ENCODE results near the gene THOC7.

Gene THOC7

DNA sequence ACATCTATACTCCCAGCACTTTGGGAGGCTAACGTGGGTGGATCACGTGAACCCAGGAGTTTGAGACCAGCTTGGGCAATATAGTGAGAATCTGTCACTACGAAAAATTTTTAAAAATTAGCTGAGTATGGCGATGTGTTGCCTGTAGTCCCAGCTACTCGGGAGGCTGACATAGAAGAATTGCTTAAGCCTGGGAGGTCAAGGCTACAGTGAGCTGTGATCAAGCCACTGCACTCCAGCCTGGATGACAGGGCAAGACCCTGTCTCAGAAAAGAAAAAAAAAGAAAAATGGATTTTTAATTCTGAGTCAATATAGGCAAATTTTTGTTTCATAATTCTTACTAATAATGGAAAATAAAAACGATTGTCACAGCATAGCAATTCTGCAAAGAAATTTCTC lies 31.2 kb downstream of the THOC7 start:
- Histone ChIP-seq H3K36me3 (ENCODE audit: insufficient read depth, low read length) (peaks cover 38% of the 10 kb centered on the region; the same call in 1 of the 2 replicates), H3K9me3 (ENCODE audit: insufficient read depth, low read depth, low read length) (no peaks in the 10 kb centered on the region), H3K4me2 (ENCODE audit: low read depth, low read length, poor library complexity, severe bottlenecking) (no peak overlapping the region), H3K4me1 (ENCODE audit: insufficient read depth, low read length, poor library complexity, severe bottlenecking) (no peaks in the 10 kb centered on the region), H3F3A (ENCODE audit: low read depth) (no peaks in the 10 kb centered on the region), H3K9ac (ENCODE audit: low read depth, low read length, poor library complexity, severe bottlenecking) (no peak overlapping the region), H2AFZ (ENCODE audit: low read length) (no peak overlapping the region), H3K27me3 (ENCODE audit: insufficient read depth, low read length, poor library complexity, severe bottlenecking) (no peaks in the 10 kb centered on the region), H3K4me3 (ENCODE audit: low read length, poor library complexity, severe bottlenecking) (no peak overlapping the region), H3K79me2 (ENCODE audit: insufficient read depth, low read length) (no peaks in the 10 kb centered on the region), H4K20me1 (ENCODE audit: insufficient read depth, low read length, poor library complexity, severe bottlenecking) (no peaks in the 10 kb centered on the region), H3K9me2 (replicated peaks; ENCODE audit: low read depth, low read length) (no peaks in the 10 kb centered on the region)
- TF ChIP-seq, protein P1, sequence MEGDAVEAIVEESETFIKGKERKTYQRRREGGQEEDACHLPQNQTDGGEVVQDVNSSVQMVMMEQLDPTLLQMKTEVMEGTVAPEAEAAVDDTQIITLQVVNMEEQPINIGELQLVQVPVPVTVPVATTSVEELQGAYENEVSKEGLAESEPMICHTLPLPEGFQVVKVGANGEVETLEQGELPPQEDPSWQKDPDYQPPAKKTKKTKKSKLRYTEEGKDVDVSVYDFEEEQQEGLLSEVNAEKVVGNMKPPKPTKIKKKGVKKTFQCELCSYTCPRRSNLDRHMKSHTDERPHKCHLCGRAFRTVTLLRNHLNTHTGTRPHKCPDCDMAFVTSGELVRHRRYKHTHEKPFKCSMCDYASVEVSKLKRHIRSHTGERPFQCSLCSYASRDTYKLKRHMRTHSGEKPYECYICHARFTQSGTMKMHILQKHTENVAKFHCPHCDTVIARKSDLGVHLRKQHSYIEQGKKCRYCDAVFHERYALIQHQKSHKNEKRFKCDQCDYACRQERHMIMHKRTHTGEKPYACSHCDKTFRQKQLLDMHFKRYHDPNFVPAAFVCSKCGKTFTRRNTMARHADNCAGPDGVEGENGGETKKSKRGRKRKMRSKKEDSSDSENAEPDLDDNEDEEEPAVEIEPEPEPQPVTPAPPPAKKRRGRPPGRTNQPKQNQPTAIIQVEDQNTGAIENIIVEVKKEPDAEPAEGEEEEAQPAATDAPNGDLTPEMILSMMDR (conservative IDR thresholded peaks at IDR 0.05; ENCODE audit: low read length) = no peak
- TF ChIP-seq EZH2phosphoT487 (IDR thresholded peaks at IDR 0.05; ENCODE audit: borderline replicate concordance) = no peak

DNA sequence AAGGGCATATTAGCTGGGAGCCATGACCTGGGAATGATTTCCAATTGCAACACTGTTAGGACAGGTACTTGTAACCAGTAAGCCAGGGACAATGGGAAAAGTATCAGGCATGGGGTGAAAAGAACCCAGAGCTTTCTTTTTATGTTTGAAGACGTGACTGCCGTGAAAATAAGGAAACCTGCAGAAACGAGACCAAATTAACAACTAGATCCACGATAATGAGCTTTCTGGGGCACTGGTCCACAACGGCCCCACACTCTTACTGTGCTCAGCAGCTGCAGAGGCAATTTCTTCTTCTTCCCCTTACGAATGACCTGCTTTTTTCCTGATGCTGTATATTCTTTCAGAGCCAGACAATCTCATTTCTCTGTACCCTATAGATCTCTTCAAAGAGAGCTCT lies 33.1 kb downstream of the THOC7 start:
- H3K36me3 ChIP-seq (ENCODE audit: insufficient read depth, low read length) = peaks cover 31% of the 10 kb centered on the region; the same call in 1 of the 2 replicates
- H3K4me1 ChIP-seq (ENCODE audit: insufficient read depth, low read length, poor library complexity, severe bottlenecking) = no peaks in the 10 kb centered on the region
- H3K9ac ChIP-seq (ENCODE audit: low read depth, low read length, poor library complexity, severe bottlenecking) = no peak overlapping the region
- no peaks in the 10 kb centered on the region for H3K79me2 ChIP-seq (ENCODE audit: insufficient read depth, low read length)
- H3K27me3 ChIP-seq (ENCODE audit: insufficient read depth, low read length, poor library complexity, severe bottlenecking) = no peaks in the 10 kb centered on the region
- no peak overlapping the region for H2AFZ ChIP-seq (ENCODE audit: low read length)
- H3K9me2 ChIP-seq (replicated peaks; ENCODE audit: low read depth, low read length) = no peaks in the 10 kb centered on the region
- no peak overlapping the region for H3K4me2 ChIP-seq (ENCODE audit: low read depth, low read length, poor library complexity, severe bottlenecking)
- no peak overlapping the region for H3K4me3 ChIP-seq (ENCODE audit: low read length, poor library complexity, severe bottlenecking)
- no peak for TF ChIP-seq EZH2phosphoT487 (IDR thresholded peaks at IDR 0.05; ENCODE audit: borderline replicate concordance)
- TF ChIP-seq, protein P1 (conservative IDR thresholded peaks at IDR 0.05; ENCODE audit: low read length) = no peak
- no peaks in the 10 kb centered on the region for H4K20me1 ChIP-seq (ENCODE audit: insufficient read depth, low read length, poor library complexity, severe bottlenecking)
- H3K9me3 ChIP-seq (ENCODE audit: insufficient read depth, low read depth, low read length) = no peaks in the 10 kb centered on the region
- no peaks in the 10 kb centered on the region for H3F3A ChIP-seq (ENCODE audit: low read depth)

DNA sequence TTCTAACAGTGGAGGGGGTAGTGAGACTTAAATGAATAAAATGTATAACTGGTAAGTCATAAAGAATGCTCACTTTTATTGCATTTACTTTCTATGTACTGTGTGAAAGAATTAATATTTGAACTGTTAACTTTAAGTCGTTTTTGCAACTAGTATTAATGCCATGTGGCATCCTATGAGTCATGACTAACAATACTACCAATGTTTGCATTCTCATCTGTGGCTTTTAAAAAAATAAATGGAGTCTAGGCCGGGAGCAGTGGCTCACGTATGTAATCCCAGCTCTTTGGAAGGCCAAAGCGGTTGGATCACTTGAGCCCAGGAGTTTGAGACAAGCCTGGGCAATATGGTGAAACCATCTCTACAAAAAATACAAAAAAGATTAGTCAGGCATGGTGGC lies 39.3 kb downstream of the THOC7 start:
- H3K27me3 ChIP-seq (ENCODE audit: insufficient read depth, low read length, poor library complexity, severe bottlenecking) = no peaks in the 10 kb centered on the region
- H3K36me3 ChIP-seq (ENCODE audit: insufficient read depth, low read length) = no peaks in the 10 kb centered on the region
- no peaks in the 10 kb centered on the region for H3K9me2 ChIP-seq (replicated peaks; ENCODE audit: low read depth, low read length)
- TF ChIP-seq EZH2phosphoT487 (IDR thresholded peaks at IDR 0.05; ENCODE audit: borderline replicate concordance) = no peak
- TF ChIP-seq, protein P1 (conservative IDR thresholded peaks at IDR 0.05; ENCODE audit: low read length) = no peak
- no peak overlapping the region for H3K4me3 ChIP-seq (ENCODE audit: low read length, poor library complexity, severe bottlenecking)
- no peaks in the 10 kb centered on the region for H3K79me2 ChIP-seq (ENCODE audit: insufficient read depth, low read length)
- H3K9me3 ChIP-seq (ENCODE audit: insufficient read depth, low read depth, low read length) = no peaks in the 10 kb centered on the region
- no peaks in the 10 kb centered on the region for H4K20me1 ChIP-seq (ENCODE audit: insufficient read depth, low read length, poor library complexity, severe bottlenecking)
- no peak overlapping the region for H3K9ac ChIP-seq (ENCODE audit: low read depth, low read length, poor library complexity, severe bottlenecking)
- no peaks in the 10 kb centered on the region for H3F3A ChIP-seq (ENCODE audit: low read depth)
- no peak overlapping the region for H2AFZ ChIP-seq (ENCODE audit: low read length)
- no peak overlapping the region for H3K4me2 ChIP-seq (ENCODE audit: low read depth, low read length, poor library complexity, severe bottlenecking)
- no peaks in the 10 kb centered on the region for H3K4me1 ChIP-seq (ENCODE audit: insufficient read depth, low read length, poor library complexity, severe bottlenecking)

Data from Loucy (cell line).